Suppressor macrophage (primary cell): ENCODE measurements around the gene GPR37L1.
"Not testable (repeated sequence)": the region's sequence is repeated elsewhere in the genome, so short reads cannot be mapped to it uniquely, and the experiment has no call there.

Experiments used
- DNase-seq, 4 experiments: peaks; one replicate each; pipeline ENCODE4 v3.0.0-alpha.2; 2020 to 2022

GPR37L1 gene

DNA sequence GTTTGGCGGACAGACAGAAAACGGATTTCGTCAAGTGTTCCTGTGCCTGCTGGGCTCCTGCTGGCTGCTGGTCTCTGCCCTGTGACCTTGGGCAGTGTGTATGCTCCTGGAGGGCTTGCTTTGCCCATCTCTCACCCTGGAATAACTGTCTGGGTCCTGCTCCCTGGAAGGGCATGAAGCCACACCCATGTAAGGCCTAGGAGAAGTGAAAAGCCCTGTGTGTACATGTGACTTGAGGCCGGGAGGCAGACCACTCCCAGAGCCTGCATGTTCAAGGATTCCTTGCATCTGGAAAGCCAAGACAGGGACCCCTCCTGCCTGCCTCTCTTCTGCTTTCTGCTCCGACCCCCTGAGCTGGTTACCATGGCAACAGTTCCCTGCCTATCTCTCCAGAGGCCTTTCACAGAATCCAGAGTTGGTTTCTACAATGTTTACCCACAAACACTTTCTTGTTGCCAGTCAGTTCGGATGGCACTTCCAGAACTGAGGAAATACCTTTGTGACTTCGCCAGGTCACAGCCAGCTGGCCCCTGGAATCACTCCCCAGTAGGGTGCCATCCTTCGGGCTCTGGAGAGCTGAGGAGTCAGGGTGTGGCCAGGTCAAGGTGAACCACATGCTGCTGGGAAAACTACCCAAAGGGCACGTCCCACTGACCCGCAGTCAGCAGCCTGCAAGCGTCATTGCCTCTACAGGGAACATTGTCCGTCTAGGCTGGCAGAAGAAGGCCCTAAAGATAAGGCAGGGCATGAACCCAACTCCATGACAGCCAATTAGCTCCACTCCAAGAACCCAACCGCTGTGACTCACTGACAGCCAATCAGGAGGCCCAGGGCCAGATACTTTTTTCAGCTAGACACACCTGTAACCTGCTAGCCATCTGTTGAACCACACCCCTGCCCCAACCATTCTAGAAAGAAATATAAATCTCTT lies 14.7 kb upstream of the GPR37L1 start:
- DNase-seq: no peak

DNA sequence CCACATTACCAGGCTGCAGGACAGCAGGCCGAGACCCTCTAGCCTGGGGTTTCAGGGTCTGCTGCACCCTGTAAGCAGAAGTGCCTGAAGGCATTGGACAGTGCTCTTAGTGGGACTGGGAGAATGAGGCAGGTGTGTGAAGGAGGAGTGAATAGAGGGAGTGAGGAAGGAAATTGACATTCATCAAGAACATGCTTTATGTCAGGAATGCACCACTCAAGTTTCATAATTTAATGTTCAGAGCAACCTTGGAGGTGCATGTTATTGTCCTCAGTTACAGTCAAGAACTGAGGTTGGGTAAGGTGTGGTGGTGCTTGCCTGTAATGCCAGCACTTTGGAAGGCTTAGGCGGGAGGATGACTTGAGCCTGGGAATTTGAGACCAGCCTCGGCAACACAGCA lies 11.7 kb upstream of the GPR37L1 start:
- no peak for DNase-seq

DNA sequence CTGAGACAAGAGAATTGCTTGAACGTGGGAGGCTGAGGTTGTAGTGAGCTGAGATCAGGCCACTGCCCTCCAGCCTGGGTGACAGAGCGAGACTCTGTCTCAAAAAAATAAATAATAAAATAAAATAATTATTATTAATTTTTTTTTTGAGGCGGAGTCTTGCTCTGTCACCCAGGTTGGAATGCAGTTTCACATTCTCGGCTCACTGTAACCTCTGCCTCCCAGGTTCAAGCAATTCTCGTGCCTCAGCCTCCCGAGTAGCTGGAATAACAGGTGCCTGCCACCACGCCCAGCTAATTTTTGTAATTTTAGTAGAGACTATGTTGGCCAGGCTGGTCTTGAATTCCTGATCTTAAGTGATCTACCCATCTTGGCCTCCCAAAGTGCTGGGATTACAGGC lies 11.1 kb upstream of the GPR37L1 start:
- DNase-seq: not testable (repeated sequence)

DNA sequence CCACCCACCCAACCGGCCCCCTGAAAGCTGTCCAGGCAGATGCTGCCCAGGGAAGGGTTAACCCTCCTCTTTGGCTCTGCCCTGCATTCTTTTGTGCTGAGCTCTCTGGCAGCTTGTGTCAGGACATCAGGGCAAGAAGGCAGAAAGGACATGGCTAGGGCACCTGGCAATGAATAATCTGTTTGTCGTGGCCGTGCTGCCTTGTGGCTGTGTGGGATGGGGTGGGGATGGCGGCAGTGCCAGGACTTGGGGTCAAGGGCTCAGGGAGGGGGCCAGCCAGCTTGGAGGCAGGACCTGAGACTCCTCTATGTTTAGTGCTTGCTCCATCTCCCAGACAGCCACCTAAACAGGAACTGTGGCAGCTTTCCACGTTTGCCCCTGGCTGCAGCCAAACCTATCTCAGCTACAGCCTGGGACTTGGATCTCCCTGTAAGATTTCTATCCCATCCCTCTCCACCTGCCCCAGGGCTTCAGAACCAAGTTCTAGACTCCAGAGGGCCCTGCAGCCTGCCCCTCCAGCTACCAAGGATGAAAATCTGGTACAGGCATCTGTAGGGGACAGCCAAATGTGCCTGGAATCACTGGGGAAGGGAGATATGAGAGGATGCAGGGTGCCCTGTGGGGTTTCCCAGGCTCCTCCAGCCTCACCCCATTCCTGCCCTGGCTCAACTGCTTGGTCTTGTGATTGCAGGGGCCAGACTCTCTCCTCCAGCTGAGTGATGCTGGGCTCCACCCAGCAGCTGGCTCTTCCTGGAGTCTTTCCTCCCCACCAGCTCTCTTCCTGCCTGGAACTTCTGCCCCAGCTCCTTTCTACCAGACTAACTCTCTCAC lies 9.6 kb upstream of the GPR37L1 start:
- DNase-seq: no peak

DNA sequence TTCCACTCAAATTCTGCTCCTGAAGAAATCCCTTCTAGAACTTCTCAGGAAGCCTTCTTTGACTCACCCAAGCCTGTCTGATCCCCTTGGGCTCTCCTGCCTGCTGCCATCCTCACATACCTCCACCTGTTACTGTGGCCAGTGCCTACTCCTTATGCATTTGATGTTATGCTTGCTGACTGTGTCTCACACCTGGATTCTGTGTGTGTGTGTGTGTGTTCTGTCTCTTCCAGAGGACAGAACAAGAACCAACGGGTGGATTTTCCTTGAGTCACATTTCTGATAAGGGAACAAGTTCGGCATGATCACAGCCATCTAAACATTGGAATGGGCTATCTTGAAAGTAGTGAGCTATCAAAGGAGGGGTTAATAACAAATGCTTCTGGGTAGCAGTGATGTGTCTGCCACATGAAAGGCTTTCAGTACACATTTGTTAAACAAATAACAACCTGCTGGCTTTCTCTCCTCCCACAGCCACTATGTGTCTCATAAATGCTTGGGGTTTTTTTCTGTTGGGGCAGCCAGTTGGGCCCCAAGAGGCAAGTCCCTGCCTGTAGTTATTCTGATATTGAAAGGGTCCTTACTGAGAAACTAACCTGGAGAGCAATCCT lies 8.9 kb upstream of the GPR37L1 start:
- DNase-seq: no peak

DNA sequence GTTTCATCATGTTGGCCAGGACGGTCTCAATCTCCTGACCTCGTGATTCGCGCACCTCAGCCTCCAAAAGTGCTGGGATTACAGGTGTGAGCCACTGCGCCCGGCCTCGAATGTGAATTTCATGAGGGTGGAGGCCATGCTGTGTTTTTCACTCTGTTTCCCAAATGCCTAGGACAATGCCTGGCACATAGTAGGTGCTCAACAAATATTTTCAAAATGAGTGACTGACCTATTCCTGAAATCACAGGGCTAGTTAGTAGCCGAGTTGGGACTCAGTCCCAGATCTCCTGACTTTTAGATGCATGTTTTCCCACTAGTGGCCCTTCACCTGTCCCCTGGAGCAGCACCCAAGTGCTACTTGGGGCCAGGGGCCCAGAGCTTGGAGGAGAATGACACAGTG lies 6.4 kb upstream of the GPR37L1 start:
- no peak for DNase-seq

DNA sequence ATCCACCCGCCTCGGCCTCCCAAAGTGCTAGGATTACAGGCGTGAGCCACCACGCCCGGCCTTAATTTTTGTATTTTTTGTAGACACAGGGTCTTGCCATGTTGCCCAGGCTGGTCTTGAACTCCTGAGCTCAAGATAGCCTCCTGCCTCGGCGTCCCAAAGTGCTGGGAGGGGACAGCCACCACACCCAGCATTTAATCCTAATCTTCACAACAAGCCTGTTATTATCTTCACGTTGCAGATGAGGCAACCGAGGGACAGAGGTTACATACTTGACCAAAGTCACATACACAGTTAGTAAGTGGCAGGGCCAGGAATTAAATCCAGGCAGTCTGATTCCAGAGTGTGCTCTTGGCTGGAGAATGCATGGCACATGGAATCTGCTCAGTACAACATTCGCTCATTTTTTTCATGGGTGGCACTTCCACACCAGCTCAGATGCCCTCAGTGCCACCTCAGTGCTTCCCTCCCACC lies 4.8 kb upstream of the GPR37L1 start:
- DNase-seq: no peak

DNA sequence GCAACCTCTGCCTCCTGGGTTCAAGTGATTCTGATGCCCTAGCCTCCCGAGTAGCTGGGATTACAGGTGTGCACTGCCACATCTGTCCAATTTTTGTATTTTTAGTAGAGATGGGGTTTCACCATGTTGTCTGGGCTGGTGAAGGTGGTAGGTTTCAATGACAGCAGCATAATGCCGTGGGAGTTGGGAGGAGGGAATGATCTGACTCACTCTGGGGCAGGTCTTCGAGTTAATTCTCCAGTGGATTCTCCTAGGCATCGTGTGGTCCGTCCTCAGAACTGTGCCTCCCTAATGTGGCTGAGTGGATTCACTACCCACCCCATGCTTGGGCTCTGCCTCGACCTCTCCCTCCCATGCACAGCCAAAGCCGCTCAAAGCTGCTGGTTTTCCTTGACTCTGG lies 1.7 kb upstream of the GPR37L1 start:
- no peak for DNase-seq

DNA sequence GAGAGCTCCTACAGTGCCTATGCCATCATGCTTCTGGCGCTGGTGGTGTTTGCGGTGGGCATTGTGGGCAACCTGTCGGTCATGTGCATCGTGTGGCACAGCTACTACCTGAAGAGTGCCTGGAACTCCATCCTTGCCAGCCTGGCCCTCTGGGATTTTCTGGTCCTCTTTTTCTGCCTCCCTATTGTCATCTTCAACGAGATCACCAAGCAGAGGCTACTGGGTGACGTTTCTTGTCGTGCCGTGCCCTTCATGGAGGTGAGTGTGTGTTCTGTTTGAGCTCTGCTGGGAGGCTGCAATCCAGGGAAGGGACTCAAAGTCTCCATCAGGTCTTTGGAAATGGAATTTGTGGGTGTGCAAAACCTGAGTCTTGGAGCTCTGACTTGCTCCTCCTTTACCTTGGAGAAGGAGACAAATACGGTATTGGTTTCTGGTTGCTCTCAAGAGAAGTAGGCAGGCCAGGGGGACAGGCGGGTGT lies 658 bp downstream of the GPR37L1 start:
- DNase-seq: no peak

DNA sequence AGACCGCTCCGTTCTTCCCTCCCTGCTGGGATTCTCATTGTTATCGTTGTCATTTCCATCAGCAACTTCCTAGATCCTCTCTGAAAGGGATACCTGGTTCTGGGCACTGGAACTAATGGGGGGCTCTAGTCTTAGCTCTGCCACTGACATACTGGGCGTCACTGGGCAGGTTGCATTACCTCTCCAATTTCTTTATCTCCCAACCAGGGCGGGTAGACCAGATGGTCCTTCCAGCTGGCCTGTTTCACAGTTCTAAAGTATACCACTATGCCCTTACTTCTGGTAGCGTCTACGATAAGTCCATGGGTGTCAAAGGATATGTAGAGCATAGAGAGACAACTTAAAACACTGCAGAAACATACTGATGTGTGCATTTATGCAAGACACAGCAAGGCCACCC lies 1.4 kb downstream of the GPR37L1 start:
- no peak for DNase-seq

DNA sequence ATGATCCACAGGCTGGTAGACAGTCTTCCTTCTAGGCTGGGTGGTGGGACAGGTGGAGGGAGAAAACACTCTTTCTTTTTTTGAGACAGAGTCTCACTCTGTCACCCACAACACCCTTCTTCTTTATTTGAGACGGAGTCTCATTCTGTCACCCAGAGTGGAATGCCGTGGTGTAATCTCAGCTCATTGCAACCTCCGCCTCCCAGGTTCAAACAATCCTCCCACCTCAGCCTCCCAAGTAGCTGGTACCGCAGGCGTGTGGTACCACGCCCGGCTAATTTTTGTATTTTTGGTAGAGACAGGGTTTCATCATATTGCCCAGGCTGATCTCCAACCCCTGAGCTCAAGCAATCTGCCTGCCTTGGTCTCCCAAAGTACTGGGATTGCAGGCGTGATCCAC lies 2.9 kb downstream of the GPR37L1 start:
- DNase-seq: no peak

DNA sequence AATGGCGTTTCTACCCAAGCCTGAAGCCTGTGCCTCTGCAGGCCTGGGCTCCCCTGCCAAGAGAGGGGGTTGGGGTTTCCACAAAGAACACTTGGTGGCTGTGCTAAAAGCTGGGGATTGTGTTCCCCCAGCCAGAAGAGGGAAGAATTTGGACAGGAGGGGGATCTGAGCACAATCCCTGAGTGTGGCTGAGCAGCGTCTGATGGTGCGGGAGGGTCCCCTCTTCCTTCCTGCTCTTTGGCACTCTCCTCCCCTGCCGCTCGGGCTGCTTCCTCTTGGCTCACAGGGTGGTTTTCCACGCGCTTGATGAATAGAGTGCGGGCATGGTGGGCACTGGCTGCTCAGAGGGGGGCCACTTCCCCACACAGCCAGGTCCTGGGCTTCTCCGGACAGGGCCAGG lies 3.7 kb downstream of the GPR37L1 start:
- peak in 1 of 4 experiments; percentile 25 for DNase-seq

DNA sequence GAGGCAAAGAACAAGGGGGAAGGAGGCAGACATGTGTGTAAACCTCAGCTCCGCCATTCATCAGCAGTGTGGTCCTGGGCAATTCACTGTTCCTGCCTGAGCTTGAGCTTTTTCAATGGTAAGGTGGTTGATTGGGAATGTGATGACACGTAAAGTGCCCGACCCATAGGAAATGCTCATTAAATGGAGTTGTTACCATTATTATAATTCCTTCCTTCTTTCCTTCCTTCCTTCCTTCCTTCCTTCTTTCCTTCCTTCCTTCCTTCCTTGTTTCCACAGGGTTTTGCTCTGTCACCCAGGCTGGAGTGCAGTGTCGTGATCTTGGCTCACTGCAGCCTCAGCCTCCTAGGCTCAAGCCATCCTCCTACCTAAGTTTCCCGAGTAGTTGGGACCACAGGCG lies 4.3 kb downstream of the GPR37L1 start:
- no peak for DNase-seq

DNA sequence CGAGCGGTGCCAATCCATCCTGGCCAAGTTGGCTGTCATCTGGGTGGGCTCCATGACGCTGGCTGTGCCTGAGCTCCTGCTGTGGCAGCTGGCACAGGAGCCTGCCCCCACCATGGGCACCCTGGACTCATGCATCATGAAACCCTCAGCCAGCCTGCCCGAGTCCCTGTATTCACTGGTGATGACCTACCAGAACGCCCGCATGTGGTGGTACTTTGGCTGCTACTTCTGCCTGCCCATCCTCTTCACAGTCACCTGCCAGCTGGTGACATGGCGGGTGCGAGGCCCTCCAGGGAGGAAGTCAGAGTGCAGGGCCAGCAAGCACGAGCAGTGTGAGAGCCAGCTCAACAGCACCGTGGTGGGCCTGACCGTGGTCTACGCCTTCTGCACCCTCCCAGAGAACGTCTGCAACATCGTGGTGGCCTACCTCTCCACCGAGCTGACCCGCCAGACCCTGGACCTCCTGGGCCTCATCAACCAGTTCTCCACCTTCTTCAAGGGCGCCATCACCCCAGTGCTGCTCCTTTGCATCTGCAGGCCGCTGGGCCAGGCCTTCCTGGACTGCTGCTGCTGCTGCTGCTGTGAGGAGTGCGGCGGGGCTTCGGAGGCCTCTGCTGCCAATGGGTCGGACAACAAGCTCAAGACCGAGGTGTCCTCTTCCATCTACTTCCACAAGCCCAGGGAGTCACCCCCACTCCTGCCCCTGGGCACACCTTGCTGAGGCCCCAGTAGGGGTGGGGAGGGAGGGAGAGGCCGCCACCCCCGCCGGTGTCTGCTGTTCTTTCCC lies 5.3 kb downstream of the GPR37L1 start:
- DNase-seq: no peak

DNA sequence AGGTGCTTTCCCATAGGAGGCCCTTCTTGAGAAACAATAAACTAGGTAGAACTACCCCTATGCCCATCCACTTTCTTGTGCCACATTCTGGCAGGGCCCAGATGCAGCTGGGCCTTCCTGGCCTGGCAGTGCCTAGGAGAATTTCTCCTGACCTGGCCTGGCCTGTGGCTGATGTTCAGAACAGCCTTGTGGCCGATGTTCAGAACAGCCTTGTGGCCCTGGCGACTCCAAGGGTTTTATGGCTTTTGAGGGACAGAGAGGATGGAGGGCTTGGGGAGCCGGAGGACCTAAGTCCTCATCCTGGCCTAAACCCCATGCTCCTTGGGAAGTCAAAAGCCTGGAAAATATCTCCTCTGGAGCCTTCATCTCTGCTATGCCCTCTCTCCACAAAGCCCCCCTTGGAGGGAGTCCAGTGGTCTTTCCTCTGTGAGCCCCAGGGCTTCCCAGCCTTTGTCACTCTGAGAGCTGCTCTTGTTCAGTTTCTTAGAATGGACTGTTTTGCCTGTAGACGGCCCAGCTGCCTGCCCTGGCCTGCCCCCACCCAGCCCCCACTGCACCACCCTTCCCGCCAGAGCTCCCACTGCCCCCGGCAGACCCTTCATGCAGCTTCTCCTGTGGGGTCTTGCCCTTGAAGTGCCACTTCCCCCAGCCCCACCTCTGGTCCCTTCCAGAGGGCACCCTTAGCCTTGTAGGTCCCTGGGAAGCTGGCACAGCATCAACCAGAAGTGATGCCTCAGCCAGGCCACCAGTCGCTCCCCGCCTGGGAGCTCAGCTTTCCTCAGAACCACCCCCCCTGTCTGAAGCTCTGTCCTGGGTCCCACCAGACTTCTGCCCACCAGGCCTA lies 7.0 kb downstream of the GPR37L1 start:
- DNase-seq: no peak

DNA sequence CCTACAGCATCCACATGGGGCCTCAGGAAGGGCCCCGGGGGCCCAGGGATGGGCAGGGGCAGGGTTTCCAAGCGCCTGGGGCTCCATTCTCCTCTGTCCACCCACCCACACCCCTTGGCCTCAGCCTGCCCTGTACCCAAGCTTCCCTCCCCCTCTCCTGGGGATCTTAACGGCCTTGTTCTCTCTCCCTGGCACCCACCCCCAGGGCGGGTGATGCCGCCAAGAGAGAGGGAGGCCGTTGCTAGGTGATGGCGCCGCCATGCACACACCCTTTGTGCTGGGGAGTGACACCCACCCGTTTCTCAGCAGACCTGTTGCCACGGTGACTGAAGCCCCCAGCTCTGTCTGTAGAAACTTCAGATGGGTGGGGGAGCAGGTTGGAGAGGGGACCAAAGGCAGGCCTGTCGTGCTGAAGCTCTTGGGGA lies 7.6 kb downstream of the GPR37L1 start:
- no peak for DNase-seq

DNA sequence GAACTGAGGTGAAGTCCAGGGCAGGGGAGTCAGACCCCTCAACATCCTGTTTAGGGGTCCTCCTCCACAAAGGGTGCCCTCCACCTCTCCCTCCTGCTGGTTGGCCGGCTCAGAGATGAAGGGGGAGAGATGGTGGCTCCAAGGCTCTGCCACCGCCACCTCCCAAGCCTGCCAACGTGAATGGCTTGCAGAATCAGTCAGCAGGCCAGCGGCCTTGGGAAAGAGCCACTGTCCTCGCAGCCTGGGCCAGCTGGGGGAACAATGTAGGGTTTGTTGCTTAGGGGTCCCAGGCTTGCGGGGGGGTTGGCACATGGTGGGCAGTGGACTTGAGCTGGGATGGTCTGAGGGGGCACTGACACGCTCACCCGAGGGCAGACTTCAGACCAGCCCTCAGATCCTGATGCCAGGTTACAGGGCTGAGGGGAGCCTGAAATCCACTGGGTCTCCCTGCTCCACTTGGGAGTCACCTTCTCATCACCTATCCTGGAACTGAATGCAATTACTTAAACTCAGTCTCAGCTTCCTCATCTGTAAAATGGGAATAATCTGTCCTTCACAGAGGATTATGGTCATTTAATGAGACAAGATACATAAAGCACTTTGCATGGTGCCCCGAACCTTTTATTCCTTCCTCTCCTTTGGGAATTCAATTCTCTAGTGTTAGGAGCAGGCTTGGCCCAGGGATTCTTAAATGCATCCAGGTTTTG lies 8.3 kb downstream of the GPR37L1 start:
- DNase-seq: no peak

DNA sequence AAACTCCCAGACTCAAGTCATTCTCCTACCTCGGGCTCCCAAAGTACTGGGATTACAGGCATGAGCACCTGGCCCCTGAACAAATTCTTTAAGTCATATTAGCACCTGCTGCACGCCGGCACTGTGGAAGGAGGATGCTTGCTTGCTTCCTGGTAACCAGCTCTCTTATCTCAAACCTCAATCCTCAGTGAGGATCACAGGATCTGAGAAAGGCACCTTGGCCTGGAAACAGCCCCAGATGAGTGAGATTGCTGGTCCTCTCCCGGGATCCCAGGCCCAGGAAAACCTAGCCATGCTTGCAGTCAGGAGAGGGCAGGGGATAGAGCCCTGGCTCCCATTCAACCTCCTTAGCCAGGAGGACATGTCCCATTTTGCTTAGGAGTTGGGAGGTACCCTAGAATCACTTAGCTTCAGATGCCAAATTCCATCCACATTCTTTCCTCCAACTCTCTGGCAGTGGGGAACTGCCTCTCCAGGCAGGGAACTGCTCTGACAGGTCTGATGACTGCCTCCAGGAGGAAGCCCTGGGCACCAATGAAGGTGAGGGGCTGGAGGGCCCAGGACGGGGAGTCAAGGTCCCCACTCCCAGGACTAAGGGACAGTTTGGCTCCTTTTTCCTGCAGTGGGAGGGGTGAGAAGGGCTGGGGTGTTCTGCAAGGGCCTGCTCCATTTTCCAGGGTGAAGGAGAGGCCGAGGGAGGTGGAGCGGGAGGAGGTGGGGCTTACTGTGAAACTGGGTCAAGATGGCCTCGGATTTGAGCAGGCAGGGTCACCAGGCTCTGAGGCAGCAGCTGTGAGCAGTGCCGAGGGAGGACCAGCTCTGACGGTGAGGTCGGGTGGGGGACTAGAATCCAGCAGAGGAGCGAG lies 9.5 kb downstream of the GPR37L1 start:
- no peak for DNase-seq

DNA sequence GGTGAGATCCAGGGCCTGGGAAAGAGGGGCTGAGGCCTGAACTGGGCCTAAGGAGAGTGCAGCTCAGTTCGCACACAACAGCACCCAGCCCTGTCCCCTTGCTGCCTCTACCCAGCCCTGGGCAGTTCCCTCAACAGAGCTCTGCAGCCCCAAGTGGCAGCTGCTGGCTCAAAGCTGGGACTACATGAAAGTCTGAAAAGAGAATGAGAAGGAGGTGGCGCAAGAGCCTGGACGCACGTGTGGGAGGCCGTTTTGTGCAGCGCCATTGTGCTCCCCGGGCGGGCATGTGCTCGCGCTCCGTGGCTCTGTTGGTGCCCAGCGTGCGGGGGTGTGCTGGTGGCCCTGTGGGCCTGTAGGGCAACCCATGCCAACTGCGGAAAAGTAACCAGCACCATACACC lies 10.3 kb downstream of the GPR37L1 start:
- DNase-seq: peak; percentile 26 to 56 (median 44)

DNA sequence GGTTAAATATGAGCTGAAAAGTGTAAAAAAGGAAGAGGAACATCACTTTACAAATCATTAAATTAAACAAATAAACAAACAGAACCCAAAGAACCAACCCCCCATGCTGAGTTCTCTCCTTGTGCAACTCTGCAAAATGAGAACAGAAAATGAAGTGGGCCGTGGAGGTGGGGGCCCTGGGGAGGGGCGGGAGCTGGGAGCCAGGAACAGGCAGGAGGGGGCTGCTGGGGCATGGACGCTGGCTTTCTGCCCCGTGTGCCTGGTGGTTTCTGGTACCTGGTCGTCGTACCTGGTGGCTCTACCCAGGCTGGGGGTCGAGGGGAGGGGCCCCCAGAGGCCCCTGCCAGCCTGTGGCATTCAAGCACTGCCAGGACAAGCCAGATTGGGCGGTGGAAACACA lies 10.8 kb downstream of the GPR37L1 start:
- DNase-seq: no peak
